Adrenal gland (tissue), 5 donors: ENCODE results near the gene RBM17.

Experiments used
- CTCF ChIP-seq, 6 experiments: fragments of 450-650 bp in 4 of 6; fragments of 200-600 bp in 2 of 6; sonication (generic) in 1 of 6; IDR thresholded peaks; 1 replicate in 5 of 6; 2 replicates in 1 of 6; pipeline versions ENCODE4 v1.5.1 to v1.8.0; 2016 to 2021; ENCODE audit warnings: antibody characterized with exemption in 6 of 6, mild to moderate bottlenecking in 2 of 6, moderate library complexity in 1 of 6
- POLR2A ChIP-seq, 2 donors: fragments of 450-650 bp; IDR thresholded peaks; one replicate each; pipeline ENCODE4 v1.6.1; 2017; ENCODE audit warnings: antibody characterized with exemption in 2 of 2, mild to moderate bottlenecking in 2 of 2, moderate library complexity in 1 of 2
- donor health status: DM: no; HTN: no; CAD: no.

- TF ChIP-seq CTCF (IDR thresholded peaks at IDR 0.05) (no peak), POLR2A (IDR thresholded peaks at IDR 0.05) (no peak)
Observed at GRCh38 chr10:6056411-6057135, 32.3 kb upstream of the RBM17 start.
